Non-pigmented ciliary epithelial cell (primary cell): ENCODE results near the gene COL25A1.

Experiments
- DNase-seq: peaks from one replicate; pipeline ENCODE4 v3.0.0-alpha.2; 2010; ENCODE audit warnings: low read depth

COL25A1 gene

GRCh38 chr4:108852691-108853090, 449.8 kb downstream of the COL25A1 start:
- no peak for DNase-seq

GRCh38 chr4:108851366-108851765, 451.1 kb downstream of the COL25A1 start:
- DNase-seq = no peak

GRCh38 chr4:108850219-108850649, 452.2 kb downstream of the COL25A1 start:
- DNase-seq = no peak

GRCh38 chr4:108849611-108850168, 452.8 kb downstream of the COL25A1 start:
- DNase-seq = no peak

- DNase-seq = no peak
Observed at GRCh38 chr4:108846568-108846967, 455.9 kb downstream of the COL25A1 start.

GRCh38 chr4:108840426-108840975, 462.0 kb downstream of the COL25A1 start:
- DNase-seq = no peak

- no peak for DNase-seq
Observed at GRCh38 chr4:108839333-108839732, 463.1 kb downstream of the COL25A1 start.

- no peak for DNase-seq
Observed at GRCh38 chr4:108838451-108838850, 464.0 kb downstream of the COL25A1 start.

- DNase-seq = no peak
Observed at GRCh38 chr4:108834835-108835384, 467.5 kb downstream of the COL25A1 start.

GRCh38 chr4:108834166-108834834, 468.2 kb downstream of the COL25A1 start:
- peak; percentile 85 for DNase-seq

GRCh38 chr4:108833046-108833445, 469.4 kb downstream of the COL25A1 start:
- no peak for DNase-seq

- no peak for DNase-seq
Observed at GRCh38 chr4:108831886-108832285, 470.6 kb downstream of the COL25A1 start.

- DNase-seq = no peak
Observed at GRCh38 chr4:108831291-108831690, 471.2 kb downstream of the COL25A1 start.

- no peak for DNase-seq
Observed at GRCh38 chr4:108830509-108831244, 471.8 kb downstream of the COL25A1 start.

GRCh38 chr4:108829966-108830492, 472.4 kb downstream of the COL25A1 start:
- DNase-seq = no peak

- DNase-seq = no peak
Observed at GRCh38 chr4:108828620-108829019, 473.8 kb downstream of the COL25A1 start.

GRCh38 chr4:108825737-108826136, 476.7 kb downstream of the COL25A1 start:
- no peak for DNase-seq

- DNase-seq = no peak
Observed at GRCh38 chr4:108821351-108821930, 481.0 kb downstream of the COL25A1 start.

GRCh38 chr4:108820492-108821350, 481.7 kb downstream of the COL25A1 start:
- no peak for DNase-seq

GRCh38 chr4:108814326-108814725, 488.1 kb downstream of the COL25A1 start:
- DNase-seq = no peak

- no peak for DNase-seq
Observed at GRCh38 chr4:108813261-108813660, 489.2 kb downstream of the COL25A1 start.
